ENCODE results near the gene TGFB2. TPM values are rescaled to one million over a fixed set of nuclear protein-coding genes. Genes with fewer than 3 reads are reported as not detected.

Gene TGFB2
- total RNA-seq = 7.2 and 20.4 TPM in 2 replicates

GRCh38 chr1:218344814-218345672, at the start of gene TGFB2:
Gene TGFB2 (plus strand): TSS chr1:218345336. CDS start chr1:218346702, 1,366 bp downstream.

Other genes with a start within 250 kb of the TGFB2 start
- gene RRP15, start 60.0 kb upstream of the TGFB2 start, total RNA-seq = 7.2 and 17.2 TPM in 2 replicates

All from nasal cavity respiratory epithelium epithelial cell of viscerocranial mucosa (primary cell).